ENCODE results near the gene PSMD6.

Gene PSMD6

GRCh38 chr3:63975723-63976122, 47.6 kb downstream of the PSMD6 start:
- no peak for DNase-seq

GRCh38 chr3:63974451-63974850, 48.8 kb downstream of the PSMD6 start:
- DNase-seq = no peak

- no peak for DNase-seq
Observed at GRCh38 chr3:63973406-63973805, 49.9 kb downstream of the PSMD6 start.

GRCh38 chr3:63972987-63973386, 50.3 kb downstream of the PSMD6 start:
- DNase-seq = no peak

- DNase-seq = no peak
Observed at GRCh38 chr3:63972196-63972595, 51.1 kb downstream of the PSMD6 start.

GRCh38 chr3:63970631-63971475, 52.4 kb downstream of the PSMD6 start:
- no peak for DNase-seq

GRCh38 chr3:63969876-63970275, 53.4 kb downstream of the PSMD6 start:
- DNase-seq = no peak

- DNase-seq = no peak
Observed at GRCh38 chr3:63968612-63969350, 54.5 kb downstream of the PSMD6 start.

- peak; percentile 95 for DNase-seq
Observed at GRCh38 chr3:63967675-63968611, 55.4 kb downstream of the PSMD6 start.

GRCh38 chr3:63966871-63967270, 56.4 kb downstream of the PSMD6 start:
- no peak for DNase-seq

GRCh38 chr3:63966007-63966406, 57.3 kb downstream of the PSMD6 start:
- DNase-seq = no peak

- no peak for DNase-seq
Observed at GRCh38 chr3:63964681-63965485, 58.4 kb downstream of the PSMD6 start.

- DNase-seq = no peak
Observed at GRCh38 chr3:63963496-63963895, 59.8 kb downstream of the PSMD6 start.

GRCh38 chr3:63961891-63962290, 61.4 kb downstream of the PSMD6 start:
- DNase-seq = peak; percentile 54
